ENCODE data around the gene TRIM41. TPM values are rescaled to one million over a fixed set of nuclear protein-coding genes. Genes with fewer than 3 reads are reported as not detected.

The TRIM41 gene
- total and polyA plus RNA-seq, 2 of the 13 experiments (the other 11 are each of a cell fraction or from before 2014, with no cell fraction given) = 10.2 to 16.7 TPM

GRCh38 chr5:181223058-181223728 lies at the start of gene TRIM41 (continued):
- no peak for TF ChIP-seq GPBP1L1 (CRISPR knock-in tag; IDR thresholded peaks at IDR 0.05)
- no peak for TF ChIP-seq ZNF737 (CRISPR knock-in tag; IDR thresholded peaks at IDR 0.05; ENCODE audit: borderline replicate concordance)
- no peak for TF ChIP-seq LBX2 (CRISPR knock-in tag; IDR thresholded peaks at IDR 0.05; ENCODE audit: borderline replicate concordance)
- no peak for TF ChIP-seq RAD51 (IDR thresholded peaks at IDR 0.05; ENCODE audit: borderline replicate concordance)
- peak; percentile 33; the same call in 1 of the 2 replicates for TF ChIP-seq ATF2 (CRISPR knock-in tag; IDR thresholded peaks at IDR 0.05)
- no peak for TF ChIP-seq ZNF3 (CRISPR knock-in tag; IDR thresholded peaks at IDR 0.05)
- TF ChIP-seq ZSCAN12 (CRISPR knock-in tag; IDR thresholded peaks at IDR 0.05) = peak; percentile 59; the same call in 1 of the 2 replicates
- no peak for TF ChIP-seq ZNF577 (CRISPR knock-in tag; IDR thresholded peaks at IDR 0.05; ENCODE audit: borderline replicate concordance, low read depth)
- TF ChIP-seq DMAP1 (CRISPR knock-in tag; IDR thresholded peaks at IDR 0.05) = peak; percentile 89; the same call in 1 of the 2 replicates
- no peak; the same call in 1 of the 2 replicates for TF ChIP-seq ZNF784 (CRISPR knock-in tag; IDR thresholded peaks at IDR 0.05; ENCODE audit: borderline replicate concordance)
- peak; percentile 9; the same call in 1 of the 2 replicates for TF ChIP-seq ZFP37 (CRISPR knock-in tag; IDR thresholded peaks at IDR 0.05; ENCODE audit: borderline replicate concordance)
- peak; percentile 8 for TF ChIP-seq RBM22 (optimal IDR thresholded peaks at IDR 0.05; ENCODE audit: low read length)
- TF ChIP-seq CHD2 (IDR thresholded peaks at IDR 0.05; ENCODE audit: low read depth, low read length) = 0 out of 2 replicates have a peak, but pooled peaks have one; percentile 48
- no peak for TF ChIP-seq DDIT3 (CRISPR knock-in tag; IDR thresholded peaks at IDR 0.05)
- TF ChIP-seq MATR3 (CRISPR knock-in tag; IDR thresholded peaks at IDR 0.05) = no peak
- peak; percentile 73; the same call in 1 of the 2 replicates for TF ChIP-seq ZFP1 (CRISPR knock-in tag; IDR thresholded peaks at IDR 0.05)
- TF ChIP-seq NR2F6 (IDR thresholded peaks at IDR 0.05) = no peak
- peak; percentile 14; the same call in 1 of the 2 replicates for TF ChIP-seq NR2F6 (CRISPR knock-in tag; IDR thresholded peaks at IDR 0.05)
- TF ChIP-seq ZNF329 (CRISPR knock-in tag; IDR thresholded peaks at IDR 0.05; ENCODE audit: low read depth) = no peak
- peak; percentile 88 for TF ChIP-seq SP2 (CRISPR knock-in tag; IDR thresholded peaks at IDR 0.05)
- TF ChIP-seq JUN (CRISPR knock-in tag; IDR thresholded peaks at IDR 0.05) = peak; percentile 62; the same call in 1 of the 2 replicates
- peak; percentile 72 for TF ChIP-seq RBM39 (IDR thresholded peaks at IDR 0.05; ENCODE audit: low read depth, low read length, poor library complexity, severe bottlenecking)
- peak; percentile 61 for TF ChIP-seq HCFC1 (IDR thresholded peaks at IDR 0.05; ENCODE audit: low read depth, low read length)
- no peak for TF ChIP-seq ZNF460 (CRISPR knock-in tag; IDR thresholded peaks at IDR 0.05; ENCODE audit: borderline replicate concordance)
- TF ChIP-seq STAT6 (CRISPR knock-in tag; IDR thresholded peaks at IDR 0.05; ENCODE audit: borderline replicate concordance) = peak; percentile 92; the same call in 1 of the 2 replicates
